GM19023 (cell line): ENCODE results near the gene MYOZ3.

Experiments used
- ATAC-seq: cut with Tn5 transposase; IDR thresholded peaks from one replicate; pipeline ENCODE4 v1.9.1; 2021; ENCODE audit warnings: mild to moderate bottlenecking, moderate library complexity; ENCODE audit not compliant: unreplicated experiment

Gene MYOZ3

DNA sequence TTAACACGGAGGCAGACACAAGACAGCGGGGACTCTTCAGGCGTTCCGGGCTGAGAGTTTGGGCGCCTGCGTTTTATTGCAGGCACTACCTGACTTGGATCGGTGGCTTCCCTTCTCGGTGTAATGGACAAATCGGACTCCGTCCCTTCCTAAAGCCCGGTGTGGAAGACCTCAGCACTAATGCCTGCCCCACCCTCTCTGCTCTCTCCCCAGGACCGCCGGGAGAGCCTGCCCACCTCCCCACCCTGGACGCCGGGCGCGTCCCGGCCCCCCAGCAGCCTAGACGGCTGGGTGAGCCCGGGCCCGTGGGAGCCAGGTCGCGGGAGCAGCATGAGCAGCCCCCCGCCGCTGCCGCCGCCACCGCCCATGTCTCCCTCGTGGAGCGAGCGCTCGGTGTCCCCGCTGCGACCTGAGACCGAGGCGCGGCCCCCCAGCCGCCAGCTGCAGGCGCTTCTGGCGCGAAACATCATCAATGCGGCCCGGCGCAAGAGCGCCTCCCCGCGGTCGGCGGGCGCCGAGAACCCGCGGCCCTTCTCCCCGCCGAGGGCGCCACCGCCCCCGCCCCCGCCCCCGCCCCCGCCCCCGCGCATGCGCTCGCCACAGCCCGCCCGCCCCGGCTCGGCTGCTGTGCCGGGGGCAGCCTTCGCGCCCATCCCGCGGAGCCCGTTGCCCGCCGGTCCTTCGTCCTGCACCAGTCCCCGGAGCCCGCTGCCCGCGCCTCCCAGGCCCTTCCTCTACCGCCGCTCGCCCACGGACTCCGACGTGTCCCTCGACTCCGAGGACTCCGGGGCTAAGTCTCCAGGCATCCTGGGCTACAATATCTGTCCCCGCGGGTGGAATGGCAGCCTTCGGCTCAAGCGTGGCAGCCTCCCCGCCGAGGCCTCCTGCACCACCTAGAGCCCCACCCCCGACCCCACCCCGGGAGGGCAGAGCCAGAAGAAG, 4.6 kb upstream of the MYOZ3 start:
- peak; percentile 62 for ATAC-seq

DNA sequence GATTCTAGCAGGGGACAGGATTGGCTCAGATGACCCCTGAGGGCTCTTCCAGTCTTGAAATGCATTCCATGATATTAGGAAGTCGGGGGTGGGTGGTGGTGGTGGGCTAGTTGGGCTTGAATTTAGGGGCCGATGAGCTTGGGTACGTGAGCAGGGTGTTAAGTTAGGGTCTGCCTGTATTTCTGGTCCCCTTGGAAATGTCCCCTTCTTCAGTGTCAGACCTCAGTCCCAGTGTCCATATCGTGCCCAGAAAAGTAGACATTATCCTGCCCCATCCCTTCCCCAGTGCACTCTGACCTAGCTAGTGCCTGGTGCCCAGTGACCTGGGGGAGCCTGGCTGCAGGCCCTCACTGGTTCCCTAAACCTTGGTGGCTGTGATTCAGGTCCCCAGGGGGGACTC, 2.9 kb upstream of the MYOZ3 start:
- no peak for ATAC-seq

- ATAC-seq, result no peak
These were observed 2.3 kb upstream of the MYOZ3 start for GRCh38 chr5:150658699-150659265.

DNA sequence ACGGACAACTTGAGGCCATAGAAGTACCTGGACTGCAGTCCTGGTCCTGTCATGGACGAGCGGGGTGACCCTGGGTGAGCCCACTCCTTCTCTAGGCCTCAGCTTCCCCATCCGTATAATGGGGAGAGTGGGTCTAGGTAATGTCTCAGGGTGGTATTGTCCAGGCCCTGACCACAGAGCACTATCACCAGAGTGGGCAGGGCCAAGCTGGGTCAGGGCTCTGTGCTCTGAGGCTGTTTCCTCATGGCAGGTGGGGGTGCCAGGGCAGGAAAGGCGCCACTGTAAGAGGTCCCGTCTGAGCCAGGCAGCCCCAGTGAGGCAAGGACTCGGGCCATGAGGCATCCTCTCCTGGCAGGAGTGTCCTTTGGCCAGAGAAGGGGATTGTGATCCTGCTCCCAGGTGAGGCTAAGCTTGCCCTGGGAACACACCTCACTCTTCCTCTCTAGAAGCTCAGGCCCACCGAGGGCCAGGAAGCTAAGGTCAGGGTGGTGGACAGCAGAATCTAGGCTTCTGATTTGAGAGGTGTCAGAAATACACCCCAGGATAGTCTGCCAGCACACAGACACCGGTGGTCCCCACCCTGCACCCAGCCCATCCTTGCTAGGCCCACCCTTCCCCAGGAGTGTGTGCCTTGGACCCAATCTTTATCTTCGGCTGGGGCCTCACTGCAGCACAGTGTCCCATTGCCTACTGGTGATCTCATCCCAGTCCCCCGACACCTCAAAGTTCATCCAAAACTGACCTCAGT, 1.5 kb upstream of the MYOZ3 start:
- no peak for ATAC-seq

DNA sequence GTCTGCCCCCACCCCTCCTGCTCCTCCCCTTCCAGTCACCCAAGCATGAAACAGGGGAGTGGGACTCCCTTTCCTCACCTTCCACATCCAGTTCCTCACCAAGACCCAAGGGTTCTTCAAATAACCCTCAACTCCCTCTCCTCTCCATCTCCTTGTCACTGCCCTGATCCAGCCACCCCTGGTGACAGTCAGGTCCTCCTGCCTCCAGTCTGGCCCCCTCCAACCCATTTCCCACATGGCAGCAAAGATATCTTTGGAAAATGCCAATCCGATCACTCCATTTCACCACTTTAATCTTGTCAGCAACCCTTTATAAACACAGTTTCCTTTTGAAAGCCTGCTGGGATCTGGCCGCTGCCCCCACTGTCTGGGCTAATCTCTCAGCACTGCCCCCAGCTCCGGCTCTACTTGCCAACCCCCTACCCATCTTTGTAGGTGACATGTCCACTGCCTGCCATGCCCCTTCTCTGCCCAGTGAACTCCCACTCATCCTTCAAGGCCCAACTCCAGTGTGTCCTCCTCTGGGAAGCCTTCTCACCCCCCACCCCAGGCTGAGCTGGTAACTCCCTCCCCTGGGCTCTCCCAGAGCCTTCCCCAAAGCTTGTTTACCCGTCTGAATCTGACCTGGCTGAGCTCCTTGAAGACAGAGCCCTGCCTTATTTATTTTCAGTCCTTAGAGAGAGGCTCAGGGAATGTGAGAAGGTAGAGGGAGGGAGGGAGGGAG, 781 bp upstream of the MYOZ3 start:
- no peak for ATAC-seq

DNA sequence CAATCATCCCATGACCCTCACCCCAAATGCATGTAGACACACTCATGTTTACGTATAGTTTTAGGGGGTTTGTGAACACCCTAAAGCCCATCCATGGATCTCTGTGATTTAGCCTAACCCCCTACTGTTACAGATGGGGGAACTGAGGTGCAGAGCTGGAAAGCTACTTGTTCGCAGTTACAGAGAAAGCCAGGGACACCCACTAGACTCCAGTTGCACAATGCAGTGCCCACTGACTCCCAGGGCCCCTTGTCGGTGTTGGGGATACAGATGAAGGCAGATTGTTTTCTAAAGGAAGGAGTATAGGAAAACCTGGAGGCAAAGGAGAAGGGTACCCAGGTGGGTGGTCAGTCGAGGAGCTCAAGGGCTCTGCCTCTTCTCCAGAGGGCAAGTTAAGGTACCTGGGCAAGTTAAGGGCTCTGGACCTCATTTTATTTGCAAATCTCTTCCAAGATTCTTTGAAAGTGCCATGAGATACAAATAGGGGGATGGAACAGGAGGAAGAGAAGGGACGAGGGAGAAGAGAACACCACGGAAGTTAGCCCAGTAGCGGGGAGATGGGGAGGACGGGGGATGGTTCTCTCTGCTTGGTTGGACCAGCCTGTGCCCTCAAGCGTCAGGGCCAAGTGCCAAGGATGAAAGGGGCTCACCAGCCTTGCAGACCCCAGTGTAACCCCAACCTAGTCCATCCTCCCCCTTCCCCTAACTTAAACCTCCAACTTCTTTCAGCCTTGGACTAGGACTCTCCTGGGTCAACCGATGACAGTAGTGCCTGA, 958 bp downstream of the MYOZ3 start:
- ATAC-seq, result no peak

- ATAC-seq, result no peak
These were observed 1.9 kb downstream of the MYOZ3 start for GRCh38 chr5:150662731-150663516.

GRCh38 chr5:150663936-150664335, 2.9 kb downstream of the MYOZ3 start:
- no peak for ATAC-seq

- ATAC-seq, result no peak
These were observed 4.0 kb downstream of the MYOZ3 start for GRCh38 chr5:150665044-150665443.

- no peak for ATAC-seq
These were observed 9.4 kb downstream of the MYOZ3 start for GRCh38 chr5:150670275-150670947.

- no peak for ATAC-seq
These were observed 9.9 kb downstream of the MYOZ3 start for GRCh38 chr5:150670948-150671310.

DNA sequence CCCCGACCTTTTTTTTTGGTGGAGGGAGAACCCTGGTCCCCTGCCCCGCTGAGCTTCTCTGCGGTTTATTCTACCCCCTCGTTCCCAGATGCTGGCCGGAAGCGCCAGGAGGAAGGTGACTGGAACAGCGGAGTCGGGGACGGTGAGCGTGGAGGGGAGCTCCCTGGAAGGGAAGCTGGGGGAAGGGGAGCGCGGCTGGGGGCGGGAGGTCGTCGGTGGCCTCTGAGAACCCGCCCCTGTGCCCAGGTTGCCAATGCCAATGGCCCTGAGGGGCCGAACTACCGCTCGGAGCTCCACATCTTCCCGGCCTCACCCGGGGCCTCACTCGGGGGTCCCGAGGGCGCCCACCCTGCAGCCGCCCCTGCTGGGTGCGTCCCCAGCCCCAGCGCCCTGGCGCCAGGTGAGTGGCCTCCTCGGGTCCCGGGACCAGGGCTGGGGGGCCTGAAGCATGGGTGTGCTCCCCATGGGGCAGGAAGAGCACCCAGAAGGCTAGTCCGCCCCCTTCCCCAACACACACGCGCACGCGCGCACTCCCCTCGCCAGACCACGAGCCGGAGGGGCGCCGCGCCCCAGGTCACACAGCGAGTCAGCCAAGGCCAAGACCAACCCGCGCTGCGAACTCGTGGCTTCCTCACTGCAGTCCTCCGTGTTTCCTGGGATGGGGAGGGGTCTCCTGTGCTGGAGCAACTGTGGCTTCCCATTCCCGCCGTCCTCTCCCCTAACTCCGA, 10.6 kb downstream of the MYOZ3 start:
- no peak for ATAC-seq

DNA sequence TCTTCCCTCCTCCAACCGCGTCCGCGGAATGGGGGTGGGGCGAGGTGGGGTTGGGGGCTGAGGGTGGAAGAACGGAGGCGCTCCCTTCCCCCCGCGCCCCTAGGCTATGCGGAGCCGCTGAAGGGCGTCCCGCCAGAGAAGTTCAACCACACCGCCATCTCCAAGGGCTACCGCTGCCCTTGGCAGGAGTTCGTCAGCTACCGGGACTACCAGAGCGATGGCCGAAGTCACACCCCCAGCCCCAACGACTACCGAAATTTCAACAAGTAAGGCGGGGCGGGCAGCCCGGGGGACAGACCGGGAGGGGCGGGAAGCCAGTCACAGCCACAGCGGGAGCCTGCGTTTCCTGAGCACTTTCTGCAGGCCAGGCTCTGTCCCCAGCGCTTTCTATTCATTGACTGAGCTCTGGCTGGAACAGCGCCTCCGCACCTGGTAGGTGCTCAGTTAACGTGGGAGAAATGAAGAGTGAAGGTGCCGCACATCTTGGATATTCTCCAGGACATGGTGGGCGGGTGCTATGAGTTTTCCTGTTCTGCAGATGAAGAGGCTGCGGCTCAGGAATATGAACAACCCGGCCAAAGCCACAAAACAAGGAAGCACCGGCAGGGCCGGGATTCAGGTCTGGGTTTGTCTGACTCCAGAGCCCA, 11.3 kb downstream of the MYOZ3 start:
- no peak for ATAC-seq

- no peak for ATAC-seq
These were observed 11.8 kb downstream of the MYOZ3 start for GRCh38 chr5:150672884-150673275.

DNA sequence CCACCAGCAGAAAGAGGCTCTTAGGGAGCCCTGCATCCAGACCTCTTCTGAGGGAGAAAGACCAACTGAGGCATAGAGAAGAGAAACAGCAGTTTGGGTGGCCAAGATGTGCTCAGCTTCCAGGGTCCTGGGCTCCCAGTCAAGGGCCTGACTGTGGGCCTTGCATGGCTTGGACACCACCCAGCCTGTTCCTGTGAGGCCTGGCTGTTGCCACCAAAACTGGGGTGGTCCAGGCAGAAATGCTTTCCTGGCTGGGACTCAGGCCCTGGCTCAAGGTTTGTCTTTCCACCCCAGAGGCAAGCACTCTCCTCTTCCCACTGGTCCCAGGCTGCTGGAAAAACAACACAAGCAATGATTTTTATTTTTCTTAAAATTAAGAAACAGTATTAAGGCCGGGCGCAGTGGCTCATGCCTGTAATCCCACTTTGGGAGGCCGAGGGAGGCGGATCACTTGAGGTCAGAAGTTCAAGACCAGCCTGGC, 13.3 kb downstream of the MYOZ3 start:
- no peak for ATAC-seq

- ATAC-seq, result no peak
These were observed 14.0 kb downstream of the MYOZ3 start for GRCh38 chr5:150675069-150675468.

GRCh38 chr5:150676578-150676977, 15.5 kb downstream of the MYOZ3 start:
- ATAC-seq, result no peak

GRCh38 chr5:150689120-150689519, 28.1 kb downstream of the MYOZ3 start:
- no peak for ATAC-seq
